ENCODE measurements around the gene JPH2. TPM values are rescaled to one million over a fixed set of nuclear protein-coding genes. Genes with fewer than 3 reads are reported as not detected.

JPH2 gene
- total RNA-seq, 1 donor from 2014 or later, result 86.7 TPM

- Histone ChIP-seq H3K4me3 (no peak overlapping the region), H3K9me3 (no peaks in the 10 kb centered on the region), H3K27me3 (no peaks in the 10 kb centered on the region), H3K36me3 (no peaks in the 10 kb centered on the region), H3K27ac (no peak overlapping the region), H3K4me1 (no peaks in the 10 kb centered on the region)
- intact Hi-C loops (cut with DNase I), result no loop called here
- DNase-seq (ENCODE audit: low spot score in 2 of 2), result no peak
- TF ChIP-seq CTCF (IDR thresholded peaks at IDR 0.05), result no peak
Measured at GRCh38 chr20:44231713-44232468, 44.9 kb upstream of the JPH2 start.

DNA sequence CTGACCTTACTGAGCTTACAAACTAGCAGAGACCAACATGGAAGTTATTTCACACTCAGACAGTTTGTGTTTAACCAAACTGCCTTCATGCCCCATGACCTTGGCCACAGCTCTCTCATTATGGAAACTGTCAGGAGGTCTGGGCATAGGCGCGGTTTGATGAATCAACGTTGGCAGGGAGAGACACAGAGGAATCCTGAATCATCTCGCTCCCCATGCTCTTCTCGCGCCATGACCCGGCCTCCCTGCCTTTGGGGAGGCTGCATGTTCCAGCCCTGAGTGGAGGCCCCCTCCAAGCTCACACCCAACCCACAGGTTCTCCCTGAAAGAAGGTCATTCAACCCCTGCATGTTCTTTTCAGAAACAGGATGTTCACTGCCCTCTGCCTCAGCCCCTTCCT is 44.2 kb upstream of the JPH2 start:
- no peaks in the 10 kb centered on the region for H3K36me3 ChIP-seq
- intact Hi-C loops (cut with DNase I), result no loop called here
- no peaks in the 10 kb centered on the region for H3K27me3 ChIP-seq
- no peak for TF ChIP-seq CTCF (IDR thresholded peaks at IDR 0.05)
- no peaks in the 10 kb centered on the region for H3K4me1 ChIP-seq
- H3K9me3 ChIP-seq, result no peaks in the 10 kb centered on the region
- no peak for DNase-seq (ENCODE audit: low spot score in 2 of 2)
- no peak overlapping the region for H3K27ac ChIP-seq
- no peak overlapping the region for H3K4me3 ChIP-seq

- Histone ChIP-seq H3K27ac (no peak overlapping the region), H3K27me3 (no peaks in the 10 kb centered on the region), H3K4me3 (no peak overlapping the region), H3K9me3 (no peaks in the 10 kb centered on the region), H3K36me3 (peaks cover 0 to 8% of the 10 kb centered on the region in 2 donors), H3K4me1 (no peaks in the 10 kb centered on the region)
- intact Hi-C loops (cut with DNase I), result loop anchor here (5.0 kb wide), 1 partner anchor 59 kb away; no protein-coding TSS in a partner anchor
- TF ChIP-seq CTCF (IDR thresholded peaks at IDR 0.05), result no peak
- no peak for DNase-seq (ENCODE audit: low spot score in 2 of 2)
Measured at GRCh38 chr20:44228465-44229258, 41.7 kb upstream of the JPH2 start.

- no peak for DNase-seq (ENCODE audit: low spot score in 2 of 2)
- Histone ChIP-seq H3K4me1 (no peaks in the 10 kb centered on the region), H3K9me3 (no peaks in the 10 kb centered on the region), H3K36me3 (peaks cover 0 to 8% of the 10 kb centered on the region in 2 donors), H3K27me3 (no peaks in the 10 kb centered on the region), H3K27ac (no peak overlapping the region), H3K4me3 (no peak overlapping the region)
- TF ChIP-seq CTCF (IDR thresholded peaks at IDR 0.05), result no peak
- intact Hi-C loops (cut with DNase I), result loop anchor here (5.0 kb wide), 1 partner anchor 63 kb away; no protein-coding TSS in a partner anchor
Measured at GRCh38 chr20:44224637-44225036, 37.6 kb upstream of the JPH2 start.

DNA sequence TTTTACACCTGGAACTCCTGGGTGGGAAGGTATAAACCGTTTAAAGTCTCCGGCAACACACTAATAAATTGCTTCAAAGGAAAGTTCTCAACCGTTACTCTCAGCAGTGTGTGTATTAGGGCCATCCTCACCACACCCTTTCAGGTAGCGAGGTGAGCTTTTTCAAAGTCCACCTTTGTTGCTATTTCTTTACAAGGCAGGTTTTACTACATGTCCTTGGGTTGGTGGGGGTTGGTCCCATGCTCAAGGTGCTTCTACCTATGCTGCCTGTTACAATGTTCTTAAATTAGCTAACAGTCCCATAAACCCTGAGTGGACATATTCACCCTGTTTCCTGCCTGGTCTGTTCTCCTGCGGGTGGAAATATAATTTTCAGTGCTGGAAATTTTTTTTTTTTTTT is 36.7 kb upstream of the JPH2 start:
- intact Hi-C loops (cut with DNase I), result no loop called here
- H3K27me3 ChIP-seq, result no peaks in the 10 kb centered on the region

More for the DNA sequence above, 36.7 kb upstream of the JPH2 start:
- Histone ChIP-seq H3K9me3 (no peaks in the 10 kb centered on the region), H3K4me3 (no peak overlapping the region), H3K27ac (no peak overlapping the region), H3K4me1 (no peaks in the 10 kb centered on the region), H3K36me3 (peaks cover 0 to 8% of the 10 kb centered on the region in 2 donors)
- no peak for DNase-seq (ENCODE audit: low spot score in 2 of 2)
- no peak for TF ChIP-seq CTCF (IDR thresholded peaks at IDR 0.05)
